Upper lobe of left lung (tissue), 4 donors: Measurements from ENCODE around the gene A3GALT2.

Source experiments
- CTCF ChIP-seq, 6 experiments: fragments of 450-650 bp in 4 of 6; fragments of 200-600 bp in 2 of 6; sonication (generic) in 2 of 6; IDR thresholded peaks; one replicate each; pipeline ENCODE4 v1.5.1; 2016 to 2019; ENCODE audit warnings: antibody characterized with exemption in 6 of 6
- POLR2A ChIP-seq, 4 donors: fragments of 450-650 bp; IDR thresholded peaks; one replicate each; pipeline ENCODE4 v1.5.1; 2016 to 2017; ENCODE audit warnings: antibody characterized with exemption in 4 of 4, mild to moderate bottlenecking in 2 of 4

- TF ChIP-seq POLR2A (IDR thresholded peaks at IDR 0.05) (no peak), CTCF (IDR thresholded peaks at IDR 0.05) (no peak)
Measured at GRCh38 chr1:33257207-33257771, 63.6 kb downstream of the A3GALT2 start.
